HTERT RPE-1 (cell line): ENCODE results near the gene MXD4.

Experiments
- in situ Hi-C: fragments of 300-500 bp; cut with MboI; formaldehyde crosslinking; loops from 4 replicates; pipeline ENCODE4 v1.14.3; 2020; ENCODE audit warnings: low sequenced_read_pairs

The MXD4 gene

GRCh38 chr4:2264481-2265041 is 2.7 kb upstream of the MXD4 start:
- in situ Hi-C loops: no loop called here

DNA sequence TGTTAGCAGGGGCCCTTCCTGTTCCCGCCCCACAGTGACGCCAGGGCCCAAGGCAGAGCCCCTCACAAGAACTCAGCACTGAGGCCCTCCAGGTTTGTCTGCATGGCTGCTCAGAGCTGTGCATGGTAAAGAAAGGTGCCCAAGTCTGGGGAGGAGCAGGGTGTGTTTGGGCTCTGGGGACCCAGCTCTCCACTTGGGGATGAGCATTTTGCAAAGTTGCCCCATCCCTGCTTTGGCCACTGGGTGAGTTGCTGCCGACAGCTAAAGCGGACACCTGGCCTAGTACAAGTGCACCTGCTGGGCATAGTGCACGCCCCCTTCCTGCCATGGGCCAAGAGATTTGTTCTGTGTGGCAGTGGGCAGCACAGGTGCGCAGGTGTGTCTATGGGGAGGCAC is 2.0 kb upstream of the MXD4 start:
- in situ Hi-C loops: no loop called here

GRCh38 chr4:2262944-2263250 is 988 bp upstream of the MXD4 start:
- in situ Hi-C loops: no loop called here

GRCh38 chr4:2262145-2262943 is 435 bp upstream of the MXD4 start:
- in situ Hi-C loops: no loop called here

- in situ Hi-C loops: no loop called here
These were observed 628 bp downstream of the MXD4 start for GRCh38 chr4:2261110-2261852.

GRCh38 chr4:2260344-2261109 is 1.4 kb downstream of the MXD4 start:
- in situ Hi-C loops: no loop called here

DNA sequence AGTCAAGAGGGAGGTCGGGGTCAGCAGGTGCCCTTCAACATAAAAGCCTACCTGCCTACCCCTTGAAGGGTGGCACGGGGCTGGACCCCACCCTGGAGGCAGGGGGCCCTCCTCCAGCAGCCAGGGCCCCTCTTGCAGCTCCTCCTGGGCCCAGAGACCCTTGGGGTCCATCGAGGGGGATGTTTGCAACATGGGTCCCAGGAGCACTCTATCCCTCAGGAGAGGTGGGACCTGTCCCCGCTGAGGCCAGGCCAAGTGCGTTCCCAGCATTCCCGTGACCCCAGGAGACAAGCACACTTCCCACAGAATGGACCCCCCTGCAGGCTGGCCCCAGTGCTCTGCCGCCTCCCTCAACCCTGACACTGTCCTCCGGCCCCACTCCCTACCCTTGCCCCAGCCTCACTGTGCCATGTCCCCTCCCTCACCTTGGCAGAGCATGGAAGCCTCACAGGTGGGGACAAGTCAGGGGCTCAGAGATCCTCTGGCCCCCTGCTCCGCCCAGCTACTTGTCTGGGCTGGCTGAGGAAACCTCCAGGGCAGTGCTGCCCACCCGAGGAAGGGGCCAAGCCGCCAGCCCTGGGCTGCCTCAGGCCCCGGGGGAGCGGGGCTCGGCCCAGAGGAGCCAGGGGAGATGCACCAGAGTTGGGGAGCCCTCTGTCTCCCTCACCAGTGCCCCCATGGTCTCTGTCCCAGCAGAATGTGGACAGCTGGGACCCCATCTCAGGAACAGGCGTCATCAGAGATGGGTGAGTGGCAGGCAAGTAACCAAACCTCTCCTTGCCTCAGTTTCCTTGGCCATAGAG is 2.2 kb downstream of the MXD4 start:
- in situ Hi-C loops: no loop called here

DNA sequence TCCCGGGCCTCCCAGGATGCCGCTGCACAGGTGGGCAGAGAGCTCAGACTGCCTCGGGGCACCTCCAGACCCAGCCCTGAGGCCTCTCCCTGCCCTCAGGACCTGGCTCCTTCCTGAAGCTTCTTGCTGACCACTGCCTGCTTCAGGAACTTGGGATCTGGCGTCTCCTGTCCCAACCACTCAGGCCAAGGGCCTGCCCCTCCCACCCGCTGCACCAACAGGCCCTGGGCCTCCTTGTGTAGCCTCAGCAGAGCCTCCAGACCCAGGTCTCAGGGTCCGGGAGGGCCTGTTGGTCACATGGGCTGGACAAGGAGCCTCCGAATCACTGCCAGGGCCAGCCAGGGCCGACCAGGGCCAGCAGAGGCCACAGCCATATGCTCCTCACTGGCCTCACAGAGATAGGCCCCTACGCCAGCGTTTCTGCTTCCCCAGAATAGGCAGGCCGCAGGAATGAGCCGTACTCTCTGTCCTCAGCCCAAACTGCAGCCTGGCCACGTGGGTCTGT is 2.8 kb downstream of the MXD4 start:
- in situ Hi-C loops: no loop called here

DNA sequence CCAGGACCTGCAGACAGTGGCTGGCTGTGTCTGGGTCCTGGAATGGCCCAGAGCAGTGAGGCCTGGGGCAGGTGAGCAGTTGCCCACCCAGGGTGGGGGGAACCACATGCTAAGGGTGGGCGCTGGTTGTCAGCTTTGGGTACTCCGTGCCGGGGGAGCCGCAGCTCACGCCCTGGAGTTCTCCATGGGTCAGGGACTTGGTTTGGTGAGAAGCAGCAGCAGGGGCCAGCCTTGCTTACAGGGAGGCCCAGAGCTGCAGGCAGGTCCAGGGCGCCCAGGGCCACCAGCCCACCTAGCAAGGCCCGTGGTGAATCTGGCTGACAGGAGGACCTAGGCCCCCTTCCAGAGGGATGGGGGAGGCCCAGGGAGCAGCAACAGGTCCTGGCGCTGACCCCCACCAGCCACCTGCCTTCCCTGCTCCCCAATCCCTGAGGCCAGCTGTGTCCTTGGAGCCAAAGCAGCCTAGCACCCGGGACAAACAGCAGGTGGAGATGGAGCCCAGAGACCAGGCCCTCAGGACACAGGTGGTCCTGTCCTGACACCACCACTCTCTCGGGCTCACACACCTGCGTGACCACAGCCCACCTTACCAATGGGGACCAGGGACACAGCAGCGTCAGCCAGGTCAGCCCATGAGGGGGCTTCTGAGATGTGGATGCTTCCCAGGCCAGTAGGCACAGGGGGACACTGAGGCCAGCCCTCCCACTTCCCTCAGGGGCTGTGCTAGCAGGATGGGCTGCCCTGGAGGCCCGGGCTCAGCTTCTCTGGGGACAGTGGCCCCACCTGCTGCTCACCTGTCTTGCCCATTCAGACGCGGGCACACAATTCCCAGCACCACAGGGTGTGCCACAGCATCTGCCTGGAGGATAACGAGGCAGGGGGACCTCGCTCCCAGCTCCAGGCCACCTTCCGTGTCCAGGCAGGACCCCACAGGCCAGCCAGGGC is 3.5 kb downstream of the MXD4 start:
- in situ Hi-C loops: no loop called here

DNA sequence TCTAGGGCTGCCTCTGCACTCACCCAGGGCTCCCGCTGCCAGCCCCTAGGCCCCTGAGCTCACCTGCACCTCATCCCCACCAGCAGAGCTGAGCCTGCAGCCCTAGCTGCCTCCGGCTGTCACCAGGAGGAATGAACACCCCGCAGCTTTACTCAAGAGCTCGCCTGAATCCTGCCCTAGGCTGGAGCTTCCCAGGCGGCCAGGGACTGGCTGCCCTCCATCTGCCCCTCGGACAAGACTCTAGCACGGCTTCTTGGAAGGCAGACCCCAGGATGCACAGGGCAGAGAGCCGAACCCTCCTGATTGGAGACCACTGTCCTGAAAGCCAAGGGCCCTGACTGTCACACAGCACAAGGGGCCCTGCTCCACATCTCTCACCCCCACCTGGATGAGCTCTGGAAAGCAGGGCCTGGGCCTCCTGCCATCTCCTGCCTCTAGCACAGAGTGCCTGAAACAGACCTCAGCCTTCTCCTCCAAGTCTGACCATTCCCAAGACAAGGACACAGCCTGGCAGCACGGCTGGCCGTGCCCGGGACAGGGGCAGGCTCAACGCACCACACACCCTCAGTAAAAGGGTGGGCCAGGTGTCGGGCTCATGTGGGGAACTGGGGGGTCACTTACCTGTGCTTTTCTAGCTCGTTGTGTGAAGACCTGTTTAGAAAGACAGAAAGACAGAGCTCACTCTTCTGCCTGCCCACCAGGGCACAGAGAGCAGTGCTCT is 4.4 kb downstream of the MXD4 start:
- in situ Hi-C loops: no loop called here

- in situ Hi-C loops: no loop called here
These were observed 5.1 kb downstream of the MXD4 start for GRCh38 chr4:2256781-2257191.

DNA sequence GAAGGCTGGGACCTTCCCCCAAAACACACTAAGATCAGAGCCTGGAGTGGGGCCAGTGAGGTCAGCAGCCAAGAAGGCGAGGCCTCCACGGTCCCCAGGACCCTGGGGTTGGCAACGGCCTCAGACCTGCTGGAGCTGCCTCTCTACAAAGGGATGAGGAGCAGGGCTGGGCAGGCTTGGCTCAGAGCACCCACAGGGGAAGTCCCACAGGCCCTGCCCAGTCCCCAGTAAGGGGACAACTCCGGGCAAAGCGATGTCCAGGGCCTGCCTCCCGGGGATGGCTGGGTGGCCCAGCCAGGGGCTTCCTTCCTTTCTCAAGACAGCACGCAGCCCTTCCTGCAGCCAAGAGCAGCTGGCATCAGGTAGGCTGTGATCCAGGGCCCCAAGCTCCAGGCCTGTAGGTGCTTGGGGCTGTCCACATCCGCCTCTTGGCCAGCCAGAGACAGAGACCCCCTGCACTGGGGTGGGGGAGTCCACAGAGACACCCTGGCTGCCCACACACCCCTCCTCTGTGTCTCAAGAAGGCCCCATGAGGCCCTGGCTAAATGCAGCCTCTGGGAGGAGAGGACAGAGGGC is 5.7 kb downstream of the MXD4 start:
- in situ Hi-C loops: no loop called here

DNA sequence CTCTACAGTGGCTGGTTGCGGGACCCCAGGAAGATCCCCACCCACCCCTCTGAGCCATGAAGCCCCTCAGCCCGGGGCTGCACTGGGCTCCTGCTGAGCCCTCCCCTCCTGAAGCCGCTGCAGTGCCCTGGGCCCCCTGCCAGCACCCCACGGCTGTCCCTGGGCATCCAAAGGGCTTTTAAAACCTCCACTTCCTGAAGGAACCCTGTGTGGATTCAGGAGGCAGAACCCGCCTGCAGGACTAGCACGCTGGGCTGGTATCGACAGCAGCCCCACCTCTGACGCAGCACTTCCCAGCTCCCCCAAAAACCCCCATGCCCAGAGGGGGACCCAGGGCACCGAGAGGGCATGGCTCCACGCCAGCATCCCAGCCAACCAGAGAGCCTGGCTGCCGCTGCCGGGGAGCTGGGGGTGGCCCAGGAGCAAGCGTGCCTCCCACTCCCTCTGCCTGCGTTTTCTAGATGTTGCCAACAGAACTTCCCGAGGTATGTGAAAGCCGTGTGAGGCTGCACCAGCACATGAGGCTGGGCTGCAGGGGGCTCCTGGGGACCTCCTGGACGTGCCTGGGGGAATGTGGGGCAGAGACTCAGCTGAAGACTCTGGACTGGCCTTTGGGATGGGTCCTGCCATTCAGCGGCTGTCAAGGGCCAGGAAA is 6.3 kb downstream of the MXD4 start:
- in situ Hi-C loops: no loop called here

- in situ Hi-C loops: no loop called here
These were observed 7.0 kb downstream of the MXD4 start for GRCh38 chr4:2254665-2255500.

GRCh38 chr4:2253160-2254084 is 8.5 kb downstream of the MXD4 start:
- in situ Hi-C loops: no loop called here

DNA sequence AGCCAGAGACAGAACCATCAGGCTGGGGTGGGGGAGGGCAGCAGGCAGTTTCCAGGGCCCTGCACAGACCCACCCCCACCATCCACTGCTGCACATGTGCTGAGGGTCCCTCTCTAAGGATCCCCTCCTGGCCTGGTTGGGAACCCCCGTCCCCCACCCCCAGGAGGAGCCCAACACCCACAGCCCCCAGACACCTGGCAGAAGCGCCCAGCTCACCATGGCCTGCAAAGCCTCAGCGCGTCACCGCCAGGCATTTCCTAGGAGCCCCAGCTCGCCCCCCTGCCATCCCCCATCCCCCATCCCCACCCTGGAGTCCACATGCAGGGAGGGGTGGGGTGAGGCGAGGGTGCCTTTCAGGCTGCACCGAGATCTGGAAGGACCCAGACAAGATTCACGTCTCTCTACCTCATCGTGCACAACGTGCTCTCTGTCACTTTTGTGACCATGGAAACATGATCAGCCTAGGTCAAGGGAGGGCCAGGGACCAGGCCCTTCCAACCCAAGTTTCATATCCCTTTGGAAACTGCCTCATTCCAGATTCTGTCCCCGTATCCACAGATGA is 9.3 kb downstream of the MXD4 start:
- in situ Hi-C loops: no loop called here
